SU-DHL-6 (cell line): ENCODE measurements around the gene SPINDOC.

ENCODE experiments used
- CTCF ChIP-seq: fragments of 200-600 bp; sonication (generic); IDR thresholded peaks from one replicate; pipeline ENCODE4 v1.5.1; 2017; ENCODE audit warnings: antibody characterized with exemption, mild to moderate bottlenecking, low read length, moderate library complexity; ENCODE audit not compliant: insufficient read depth, poor library complexity, severe bottlenecking
- EZH2phosphoT487 ChIP-seq: fragments of 200-600 bp; sonication (generic), shearing (Covaris generic); conservative IDR thresholded peaks from 2 replicates; pipeline ENCODE4 v1.6.1; 2018; ENCODE audit warnings: mild to moderate bottlenecking, antibody characterized with exemption, low read length, moderate library complexity, mixed read lengths

- TF ChIP-seq CTCF (no peak), EZH2phosphoT487 (no peak)
Observed at GRCh38 chr11:63763496-63764339, 49.5 kb upstream of the SPINDOC start.
